Progenitor cell of endocrine pancreas (in vitro differentiated cells): ENCODE results near the gene PPP2R5A. TPM values are rescaled to one million over a fixed set of nuclear protein-coding genes. Genes with fewer than 3 reads are reported as not detected.

Source experiments
- DNase-seq: peaks from one replicate; pipeline ENCODE4 v3.0.0; 2021; ENCODE audit warnings: low spot score; ENCODE audit not compliant: unreplicated experiment
- H3K27ac Mint-ChIP-seq: 2 replicates; pipeline ENCODE4 v1.8.0; 2021; ENCODE audit warnings: mild to moderate bottlenecking, moderate library complexity, mixed read lengths
- H3K27me3 Mint-ChIP-seq: 2 replicates; pipeline ENCODE4 v1.8.0; 2021; ENCODE audit warnings: mixed read lengths
- H3K36me3 Mint-ChIP-seq: 2 replicates; pipeline ENCODE4 v1.8.0; 2022; ENCODE audit warnings: mixed read lengths; ENCODE audit not compliant: insufficient read depth
- H3K4me1 Mint-ChIP-seq: 2 replicates; pipeline ENCODE4 v1.8.0; 2021; ENCODE audit warnings: low read depth, mixed read lengths
- H3K4me3 Mint-ChIP-seq: 2 replicates; pipeline ENCODE4 v1.8.0; 2021; ENCODE audit warnings: low read depth, mild to moderate bottlenecking, moderate library complexity, mixed read lengths
- H3K9me3 Mint-ChIP-seq: 2 replicates; pipeline ENCODE4 v1.8.0; 2021; ENCODE audit warnings: low read depth, mixed read lengths
- CTCF ChIP-seq: fragments of 200-600 bp; sonication (generic); IDR thresholded peaks from one replicate; pipeline ENCODE4 v1.5.0; 2021; ENCODE audit warnings: antibody characterized with exemption, mild to moderate bottlenecking; ENCODE audit not compliant: unreplicated experiment
- total RNA-seq: library from RNA; stranded (reverse); gene quantifications from 2 replicates; pipeline ENCODE4 v1.2.1, GENCODE V29; 2021

PPP2R5A gene
- total RNA-seq, 1 donor from 2014 or later: 21.4 TPM

GRCh38 chr1:212310383-212310782 is 25.2 kb downstream of the PPP2R5A start:
- Mint-ChIP-seq H3K27me3 (no peaks in the 10 kb centered on the region), H3K27ac (no peak overlapping the region), H3K4me1 (peaks cover 2% of the 10 kb centered on the region), H3K4me3 (no peak overlapping the region), H3K9me3 (peaks cover 16% of the 10 kb centered on the region), H3K36me3 (peaks cover 23% of the 10 kb centered on the region)
- DNase-seq: no peak
- TF ChIP-seq CTCF: no peak

DNA sequence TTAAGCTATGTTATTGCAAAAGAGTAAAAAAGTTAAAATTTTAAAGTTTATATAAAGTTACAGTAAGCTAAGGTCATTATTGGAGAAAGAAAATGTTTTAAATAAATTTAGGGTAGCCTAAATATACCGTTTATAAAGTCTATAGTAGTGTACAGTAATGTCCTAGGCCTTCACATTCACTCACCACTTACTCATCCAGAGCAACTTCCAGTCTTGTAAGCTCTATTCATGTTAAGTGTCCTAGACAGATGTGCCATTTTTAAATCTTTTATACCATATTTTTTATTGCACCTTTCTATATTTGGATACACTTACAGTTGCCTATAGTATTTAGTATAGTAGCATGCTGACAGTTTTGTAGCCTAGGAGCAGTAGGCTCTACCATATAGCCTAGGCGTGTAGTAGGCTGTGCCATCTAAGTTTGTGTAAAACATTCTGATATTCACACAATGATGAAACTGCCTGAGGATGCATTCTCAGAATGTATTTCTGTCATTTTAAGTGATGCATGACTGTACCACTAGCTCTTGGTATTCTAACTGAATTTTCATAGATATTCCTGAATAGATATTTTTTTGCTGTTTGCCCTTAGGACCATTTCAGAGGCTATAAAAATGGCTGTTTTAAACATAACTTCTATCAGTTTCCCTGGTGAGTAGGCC is 26.8 kb downstream of the PPP2R5A start:
- no peak overlapping the region for H3K4me3 Mint-ChIP-seq
- peaks cover 5% of the 10 kb centered on the region for H3K4me1 Mint-ChIP-seq
- TF ChIP-seq CTCF: no peak
- peaks cover 18% of the 10 kb centered on the region for H3K36me3 Mint-ChIP-seq
- no peaks in the 10 kb centered on the region for H3K27me3 Mint-ChIP-seq
- peaks cover 10% of the 10 kb centered on the region for H3K9me3 Mint-ChIP-seq
- no peak for DNase-seq
- H3K27ac Mint-ChIP-seq: no peak overlapping the region

DNA sequence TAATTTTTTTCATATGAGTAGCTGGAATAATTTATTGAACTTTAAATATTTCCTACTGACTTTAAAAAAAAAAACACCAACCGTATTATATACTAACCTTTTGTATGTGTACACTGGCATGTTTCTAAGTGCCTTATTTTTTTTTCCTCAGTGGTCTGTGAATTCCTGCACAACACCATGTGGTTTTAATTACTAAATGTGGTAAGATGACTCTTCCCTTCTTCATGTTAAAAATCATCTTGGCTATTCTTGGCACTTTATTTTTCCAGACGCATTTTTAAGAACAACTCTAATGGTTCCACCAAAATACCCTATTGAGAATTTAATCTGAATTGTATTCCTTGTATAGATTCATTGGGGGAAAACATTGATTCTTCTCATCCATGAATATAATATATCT is 28.4 kb downstream of the PPP2R5A start:
- Mint-ChIP-seq H3K9me3 (peaks cover 8% of the 10 kb centered on the region), H3K4me3 (no peak overlapping the region), H3K4me1 (peaks cover 7% of the 10 kb centered on the region), H3K36me3 (peaks cover 11% of the 10 kb centered on the region), H3K27ac (no peak overlapping the region), H3K27me3 (no peaks in the 10 kb centered on the region)
- no peak for TF ChIP-seq CTCF
- no peak for DNase-seq

- Mint-ChIP-seq H3K27ac (no peak overlapping the region), H3K4me1 (peaks cover 7% of the 10 kb centered on the region), H3K27me3 (no peaks in the 10 kb centered on the region), H3K4me3 (no peak overlapping the region), H3K9me3 (peaks cover 3% of the 10 kb centered on the region), H3K36me3 (peaks cover 5% of the 10 kb centered on the region)
- no peak for TF ChIP-seq CTCF
- no peak for DNase-seq
Observed at GRCh38 chr1:212315184-212315583, 30.0 kb downstream of the PPP2R5A start.

GRCh38 chr1:212315907-212316306 is 30.7 kb downstream of the PPP2R5A start:
- H3K27ac Mint-ChIP-seq: peak overlapping the region; percentile 5
- H3K27me3 Mint-ChIP-seq: no peaks in the 10 kb centered on the region
- DNase-seq: no peak
- H3K4me1 Mint-ChIP-seq: peaks cover 7% of the 10 kb centered on the region
- no peak overlapping the region for H3K4me3 Mint-ChIP-seq
- TF ChIP-seq CTCF: peak; percentile 8
- H3K9me3 Mint-ChIP-seq: peaks cover 3% of the 10 kb centered on the region
- H3K36me3 Mint-ChIP-seq: peaks cover 5% of the 10 kb centered on the region
